ENCODE measurements around the gene CFAP61.

CFAP61 gene

DNA sequence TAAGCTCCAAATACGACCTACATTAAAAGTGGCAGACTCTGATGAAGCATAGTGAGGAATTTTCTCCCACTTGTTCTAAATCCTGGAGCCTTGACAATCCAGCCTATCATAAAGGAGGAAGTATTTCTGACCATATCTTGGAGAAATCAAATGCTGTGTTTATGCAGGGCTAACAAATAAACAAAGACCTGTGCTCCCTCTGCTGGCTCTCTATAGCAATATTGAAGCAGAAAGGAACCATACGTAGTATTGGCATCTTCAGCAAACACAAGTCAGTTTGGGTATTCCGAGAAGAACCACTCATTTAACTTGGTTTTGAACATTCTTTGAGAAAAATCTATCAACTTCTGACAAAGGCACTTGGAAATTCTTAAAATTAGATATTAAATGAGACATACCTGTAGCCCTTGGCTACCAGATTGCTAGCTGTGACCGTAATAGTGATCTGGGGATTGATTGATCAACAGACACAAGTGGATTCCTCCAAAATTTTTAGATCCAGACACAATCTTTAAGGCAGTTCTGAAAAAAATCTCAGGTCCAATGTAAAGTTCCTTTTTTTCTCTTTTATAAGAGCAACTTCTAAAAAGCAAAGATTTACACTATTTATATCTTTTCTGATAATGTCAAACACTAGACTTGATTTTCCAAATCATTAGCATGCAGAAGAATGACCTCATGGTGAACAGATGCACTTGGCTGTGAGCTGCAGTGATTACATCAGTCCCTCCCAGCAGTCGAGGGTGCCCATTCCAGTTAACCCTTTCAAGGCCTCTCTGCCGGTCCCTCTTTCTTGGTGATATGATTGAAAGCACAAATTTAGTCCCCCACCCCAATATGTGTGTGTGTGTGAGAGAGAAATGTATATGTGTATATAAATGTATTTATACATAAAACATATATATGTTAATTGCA lies 355.8 kb downstream of the CFAP61 start:
- FAIRE-seq = no peak

DNA sequence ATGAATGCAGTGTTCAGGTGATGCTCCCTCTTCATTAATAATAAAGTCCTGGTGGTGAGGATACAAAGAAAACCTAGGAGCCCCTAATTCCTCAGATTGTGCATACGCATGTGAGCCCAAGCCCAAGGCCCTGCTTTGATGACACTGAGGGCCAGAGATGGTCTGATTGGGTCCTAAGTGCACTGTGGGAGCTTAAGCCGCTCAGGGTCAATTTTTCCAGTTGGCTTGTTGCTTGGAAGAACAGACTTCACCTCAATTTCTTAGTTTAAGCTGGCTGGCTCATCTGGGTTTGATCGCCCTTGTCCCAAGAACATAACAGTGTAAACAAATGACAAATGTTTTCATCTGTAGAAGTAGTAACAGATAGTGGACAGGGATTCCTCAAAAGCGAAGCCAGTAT lies 357.0 kb downstream of the CFAP61 start:
- FAIRE-seq = no peak

Measured in colon (tissue), 2 donors.